Measurements from ENCODE around the gene SSBP2. TPM values are rescaled to one million over a fixed set of nuclear protein-coding genes. Genes with fewer than 3 reads are reported as not detected.

SSBP2 gene
- 63.5 TPM for polyA plus RNA-seq (ENCODE audit: insufficient read length)

- DNase-seq = peak; percentile 99
These were observed at the start of gene SSBP2 for GRCh38 chr5:81751009-81751835. TSS of gene SSBP2 (minus strand) at chr5:81751097. CDS start at chr5:81751042, 55 bp downstream.

GRCh38 chr5:81795666-81796065 lies 44.8 kb upstream of the SSBP2 start:
- DNase-seq = no peak

GRCh38 chr5:81794226-81794625 lies 43.3 kb upstream of the SSBP2 start:
- DNase-seq = no peak

- no peak for DNase-seq
These were observed 39.4 kb upstream of the SSBP2 start for GRCh38 chr5:81790336-81790735.

GRCh38 chr5:81789033-81789432 lies 38.1 kb upstream of the SSBP2 start:
- no peak for DNase-seq

GRCh38 chr5:81788329-81788728 lies 37.4 kb upstream of the SSBP2 start:
- DNase-seq = peak; percentile 27

GRCh38 chr5:81787474-81788242 lies 36.8 kb upstream of the SSBP2 start:
- DNase-seq = peak; percentile 90

GRCh38 chr5:81786991-81787390 lies 36.1 kb upstream of the SSBP2 start:
- no peak for DNase-seq

- no peak for DNase-seq
These were observed 35.6 kb upstream of the SSBP2 start for GRCh38 chr5:81786496-81786895.

- DNase-seq = no peak
These were observed 34.4 kb upstream of the SSBP2 start for GRCh38 chr5:81785322-81785721.

GRCh38 chr5:81783401-81783800 lies 32.5 kb upstream of the SSBP2 start:
- peak; percentile 29 for DNase-seq

GRCh38 chr5:81782811-81783210 lies 31.9 kb upstream of the SSBP2 start:
- DNase-seq = no peak

- DNase-seq = no peak
These were observed 29.0 kb upstream of the SSBP2 start for GRCh38 chr5:81779916-81780266.

GRCh38 chr5:81779125-81779915 lies 28.4 kb upstream of the SSBP2 start:
- DNase-seq = peak; percentile 54

GRCh38 chr5:81778642-81779041 lies 27.7 kb upstream of the SSBP2 start:
- DNase-seq = no peak

GRCh38 chr5:81776258-81776657 lies 25.4 kb upstream of the SSBP2 start:
- no peak for DNase-seq

GRCh38 chr5:81774374-81774773 lies 23.5 kb upstream of the SSBP2 start:
- DNase-seq = no peak

- DNase-seq = no peak
These were observed 22.7 kb upstream of the SSBP2 start for GRCh38 chr5:81773574-81773973.

- no peak for DNase-seq
These were observed 22.3 kb upstream of the SSBP2 start for GRCh38 chr5:81773161-81773560.

GRCh38 chr5:81772488-81772887 lies 21.6 kb upstream of the SSBP2 start:
- no peak for DNase-seq

GRCh38 chr5:81768935-81769452 lies 18.1 kb upstream of the SSBP2 start:
- DNase-seq = no peak

- no peak for DNase-seq
These were observed 17.0 kb upstream of the SSBP2 start for GRCh38 chr5:81767938-81768337.

- no peak for DNase-seq
These were observed 16.2 kb upstream of the SSBP2 start for GRCh38 chr5:81767097-81767496.
